Endodermal cell (in vitro differentiated cells): Measurements from ENCODE around the gene ACYP2. TPM values are rescaled to one million over a fixed set of nuclear protein-coding genes. Genes with fewer than 3 reads are reported as not detected.
"Not testable (repeated sequence)": the region's sequence is repeated elsewhere in the genome, so short reads cannot be mapped to it uniquely, and the experiment has no call there.

Experiments used
- DNase-seq: peaks from one replicate; pipeline ENCODE4 v3.0.0-alpha.2; 2017
- H3K27ac ChIP-seq: 2 replicates; pipeline ENCODE4 v1.5.1; 2013; ENCODE audit warnings: mild to moderate bottlenecking, low read depth, low read length, moderate library complexity
- H3K27me3 ChIP-seq: 2 replicates; pipeline ENCODE4 v1.6.1; 2013; ENCODE audit warnings: mild to moderate bottlenecking, low read length, moderate library complexity; ENCODE audit not compliant: insufficient read depth, control insufficient read depth, poor library complexity, severe bottlenecking
- H3K36me3 ChIP-seq: 2 replicates; pipeline ENCODE4 v1.7.0; 2013; ENCODE audit warnings: mild to moderate bottlenecking, low read length, moderate library complexity; ENCODE audit not compliant: control insufficient read depth, insufficient read depth
- H3K4me1 ChIP-seq: one replicate; pipeline ENCODE4 v1.7.0; 2013; ENCODE audit warnings: low read length; ENCODE audit not compliant: control insufficient read depth, insufficient read depth
- H3K4me3 ChIP-seq: 2 replicates; pipeline ENCODE4 v1.5.1; 2013; ENCODE audit warnings: mild to moderate bottlenecking, low read length, moderate library complexity
- H3K9ac ChIP-seq: 2 replicates; pipeline ENCODE4 v1.6.1; 2013; ENCODE audit warnings: mild to moderate bottlenecking, low read length, moderate library complexity; ENCODE audit not compliant: poor library complexity, severe bottlenecking; ENCODE audit errors: extremely low read depth
- H3K9me3 ChIP-seq: 2 replicates; pipeline ENCODE4 v1.6.1; 2013; ENCODE audit warnings: mild to moderate bottlenecking, low read length, moderate library complexity; ENCODE audit not compliant: control insufficient read depth
- H3K27ac Mint-ChIP-seq: 2 replicates; pipeline ENCODE4 v1.8.0; 2020; ENCODE audit warnings: mixed read lengths
- H3K27me3 Mint-ChIP-seq: 2 replicates; pipeline ENCODE4 v1.8.0; 2021; ENCODE audit warnings: mild to moderate bottlenecking, mixed read lengths; ENCODE audit not compliant: insufficient read depth
- H3K36me3 Mint-ChIP-seq: 2 replicates; pipeline ENCODE4 v1.8.0; 2020; ENCODE audit warnings: low read depth, mixed read lengths
- H3K4me1 Mint-ChIP-seq: 2 replicates; pipeline ENCODE4 v1.8.0; 2020; ENCODE audit warnings: mixed read lengths
- H3K4me3 Mint-ChIP-seq: 2 replicates; pipeline ENCODE4 v1.8.0; 2020; ENCODE audit warnings: mild to moderate bottlenecking, moderate library complexity, mixed read lengths
- H3K9me3 Mint-ChIP-seq: 2 replicates; pipeline ENCODE4 v1.8.0; 2020; ENCODE audit warnings: mild to moderate bottlenecking, mixed read lengths
- CTCF ChIP-seq: fragments of 200-600 bp; sonication (generic); conservative IDR thresholded peaks from 2 replicates; pipeline ENCODE4 v1.5.0; 2021; ENCODE audit warnings: antibody characterized with exemption, mild to moderate bottlenecking
- WGBS, 2 experiments: methylation state at CpG; one replicate each; pipeline versions ENCODE4 v1.1.5 to v1.1.7; 2013; ENCODE audit warnings: missing lambda C conversion rate in 2 of 2, mixed read lengths in 1 of 2; ENCODE audit not compliant: insufficient coverage in 1 of 2, insufficient read length in 1 of 2; 5-methylcytosine and 5-hydroxymethylcytosine counted together
- total RNA-seq, 2 donors: library from RNA; stranded (reverse); fragmentation: NEBNext Ultra II Directional in 1 of 2; extraction: Animal tissue kit (Norgen Biotek cat#: 25700) in 1 of 2; gene quantifications; 2 replicates in 1 of 2; 3 replicates in 1 of 2; pipeline ENCODE4 v1.2.1, GENCODE V29; 2021

Gene ACYP2
- total RNA-seq, 2 donors from 2014 or later, result 7.4 to 8.6 TPM

DNA sequence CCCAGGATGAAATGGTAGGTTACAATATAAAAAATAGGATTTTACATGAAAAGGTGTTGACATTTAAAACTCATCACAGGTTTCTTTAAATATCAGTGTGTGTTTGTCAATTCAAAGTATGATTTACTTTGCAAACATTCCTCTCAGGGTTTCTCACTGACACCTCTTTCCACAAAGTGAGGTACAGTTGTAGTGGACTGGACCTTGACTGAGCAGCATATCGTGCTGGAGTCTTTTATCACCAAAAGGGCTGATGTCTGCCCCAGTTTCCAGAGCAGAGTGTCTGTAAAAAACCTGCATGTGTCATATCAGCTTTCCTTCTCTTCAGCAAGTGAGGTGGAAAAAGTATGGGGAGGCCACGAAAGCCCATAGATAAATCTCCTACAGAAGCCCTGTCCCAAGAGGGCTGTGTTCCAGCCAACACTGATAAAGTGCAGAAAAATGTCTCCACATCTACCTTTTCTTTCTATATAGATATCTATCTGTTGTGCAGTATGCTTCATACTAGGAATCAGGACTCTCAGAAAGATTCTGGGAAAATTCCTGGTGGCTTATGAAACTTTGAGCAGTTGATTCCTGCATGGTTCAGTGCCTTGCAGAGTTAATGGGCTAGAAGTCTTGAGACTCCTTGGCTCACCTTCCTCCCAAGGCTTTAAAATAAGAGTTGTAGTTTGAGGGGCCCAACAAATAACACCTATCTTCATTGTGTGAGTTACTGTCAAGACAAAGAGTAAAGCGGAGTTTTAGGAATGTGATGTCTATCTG is 6.9 kb downstream of the ACYP2 start:
- Histone ChIP-seq H3K27me3 (no peaks in the 10 kb centered on the region), H3K36me3 (no peaks in the 10 kb centered on the region), H3K27ac (no peak overlapping the region), H3K4me1 (no peaks in the 10 kb centered on the region), H3K4me3 (no peak overlapping the region), H3K9me3 (peaks cover 13% of the 10 kb centered on the region), H3K9ac (no peak overlapping the region)
- DNase-seq, result no peak
- 88 to 95% methylated on average over 1 to 3 of the region's 3 CpGs for WGBS, 2 experiments
- Mint-ChIP-seq H3K27ac (no peak overlapping the region), H3K27me3 (no peaks in the 10 kb centered on the region), H3K4me3 (no peak overlapping the region), H3K36me3 (peaks cover 2% of the 10 kb centered on the region), H3K4me1 (no peaks in the 10 kb centered on the region), H3K9me3 (peaks cover 12% of the 10 kb centered on the region)
- TF ChIP-seq CTCF, result no peak

- Mint-ChIP-seq H3K36me3 (peaks cover 2% of the 10 kb centered on the region), H3K27me3 (no peaks in the 10 kb centered on the region), H3K27ac (no peak overlapping the region), H3K4me3 (no peak overlapping the region), H3K9me3 (peaks cover 12% of the 10 kb centered on the region), H3K4me1 (no peaks in the 10 kb centered on the region)
- no peaks in the 10 kb centered on the region for H3K36me3 ChIP-seq
- no peak overlapping the region for H3K4me3 ChIP-seq
- no peaks in the 10 kb centered on the region for H3K4me1 ChIP-seq
- no peak overlapping the region for H3K9ac ChIP-seq
- DNase-seq, result no peak
- WGBS, 2 experiments, result 91 to 100% methylated on average over 3 to 4 of the region's 4 CpGs
- no peak overlapping the region for H3K27ac ChIP-seq
- peaks cover 13% of the 10 kb centered on the region for H3K9me3 ChIP-seq
- H3K27me3 ChIP-seq, result no peaks in the 10 kb centered on the region
- no peak for TF ChIP-seq CTCF
Observed at GRCh38 chr2:54122939-54123338, 7.5 kb downstream of the ACYP2 start.

GRCh38 chr2:54127174-54127573 is 11.8 kb downstream of the ACYP2 start:
- not testable (repeated sequence) for H3K9ac ChIP-seq, H3K4me1 Mint-ChIP-seq, H3K4me3 ChIP-seq, H3K9me3 ChIP-seq, DNase-seq, H3K36me3 Mint-ChIP-seq, H3K27me3 Mint-ChIP-seq, H3K27ac ChIP-seq, H3K27ac Mint-ChIP-seq, H3K36me3 ChIP-seq, H3K9me3 Mint-ChIP-seq, H3K27me3 ChIP-seq, H3K4me3 Mint-ChIP-seq, H3K4me1 ChIP-seq
- 80 to 92% methylated on average over 1 to 2 of the region's 2 CpGs for WGBS, 2 experiments
